ENCODE results near the gene EHD3.

GRCh38 chr2:31270822-31271231 is 36.9 kb downstream of the EHD3 start:
- TF ChIP-seq FOXM1 (IDR thresholded peaks at IDR 0.05; ENCODE audit: borderline replicate concordance) = no peak
- no peak for TF ChIP-seq ARNT (IDR thresholded peaks at IDR 0.05)
- TF ChIP-seq SP1 (IDR thresholded peaks at IDR 0.05) = no peak
- TF ChIP-seq BHLHE40 (IDR thresholded peaks at IDR 0.05; ENCODE audit: borderline replicate concordance) = no peak
- TF ChIP-seq L3MBTL2 (conservative IDR thresholded peaks at IDR 0.05) = no peak

All from HEK293T (cell line).